GM12892 (cell line): Measurements from ENCODE around the gene SPTLC3.

Experiments used
- DNase-seq: peaks from one replicate; pipeline ENCODE4 v3.0.0; 2011; ENCODE audit not compliant: insufficient read length
- FAIRE-seq: peaks from 2 replicates; lab custom pipeline; 2011; peaks lifted over from hg19 to GRCh38; lab: Jason Lieb, UNC
- POLR2A ChIP-seq: IDR thresholded peaks from 2 replicates; pipeline ENCODE4 v1.6.1; 2011; ENCODE audit warnings: low read depth, low read length, control low read depth
- POLR2AphosphoS5 ChIP-seq: IDR thresholded peaks from 2 replicates; pipeline ENCODE4 v1.6.1; 2011; ENCODE audit warnings: low read depth, low read length, control low read depth
- TAF1 ChIP-seq: IDR thresholded peaks from 2 replicates; pipeline ENCODE4 v1.6.1; 2011; ENCODE audit warnings: low read depth, mild to moderate bottlenecking, control low read depth, low read length, borderline replicate concordance

The SPTLC3 gene

GRCh38 chr20:13183005-13183404 lies 174.2 kb downstream of the SPTLC3 start:
- TF ChIP-seq TAF1 (no peak), POLR2A (no peak), POLR2AphosphoS5 (no peak)
- DNase-seq (no peak), FAIRE-seq (no peak)

- no peak for TF ChIP-seq TAF1
- TF ChIP-seq POLR2AphosphoS5: no peak
- TF ChIP-seq POLR2A: no peak
- FAIRE-seq (no peak), DNase-seq (no peak)
Observed at GRCh38 chr20:13186043-13186774, 177.4 kb downstream of the SPTLC3 start.

- DNase-seq (no peak), FAIRE-seq (no peak)
- TF ChIP-seq TAF1 (no peak), POLR2AphosphoS5 (no peak), POLR2A (no peak)
Observed at GRCh38 chr20:13187899-13188298, 179.1 kb downstream of the SPTLC3 start.

GRCh38 chr20:13199279-13199678 lies 190.5 kb downstream of the SPTLC3 start:
- FAIRE-seq (no peak), DNase-seq (no peak)
- TF ChIP-seq POLR2AphosphoS5 (no peak), POLR2A (no peak), TAF1 (no peak)

GRCh38 chr20:13200767-13201500 lies 192.2 kb downstream of the SPTLC3 start:
- no peak for TF ChIP-seq POLR2AphosphoS5
- TF ChIP-seq POLR2A: no peak
- no peak for TF ChIP-seq TAF1
- DNase-seq (no peak), FAIRE-seq (no peak)

GRCh38 chr20:13202565-13202964 lies 193.8 kb downstream of the SPTLC3 start:
- DNase-seq (no peak), FAIRE-seq (no peak)
- TF ChIP-seq TAF1: no peak

- TF ChIP-seq POLR2AphosphoS5 (no peak), POLR2A (no peak), TAF1 (no peak)
- DNase-seq (no peak), FAIRE-seq (no peak)
Observed at GRCh38 chr20:13205425-13205824, 196.7 kb downstream of the SPTLC3 start.

GRCh38 chr20:13205848-13206434 lies 197.2 kb downstream of the SPTLC3 start:
- FAIRE-seq: no peak
- no peak for DNase-seq

GRCh38 chr20:13207016-13207415 lies 198.2 kb downstream of the SPTLC3 start:
- DNase-seq (no peak), FAIRE-seq (no peak)
- TF ChIP-seq POLR2AphosphoS5: no peak
- TF ChIP-seq TAF1: no peak
- no peak for TF ChIP-seq POLR2A

More at GRCh38 chr20:13205848-13206434, 197.2 kb downstream of the SPTLC3 start:
- TF ChIP-seq POLR2AphosphoS5 (no peak), POLR2A (no peak), TAF1 (no peak)

GRCh38 chr20:13211956-13212618 lies 203.3 kb downstream of the SPTLC3 start:
- FAIRE-seq (no peak), DNase-seq (no peak)
- TF ChIP-seq POLR2AphosphoS5 (no peak), TAF1 (no peak), POLR2A (no peak)

- no peak for FAIRE-seq
- TF ChIP-seq TAF1 (no peak), POLR2A (no peak), POLR2AphosphoS5 (no peak)
- no peak for DNase-seq
Observed at GRCh38 chr20:13212750-13213149, 204.0 kb downstream of the SPTLC3 start.
